Panc1 (cell line): Measurements from ENCODE around the gene FAM217B. TPM values are rescaled to one million over a fixed set of nuclear protein-coding genes. Genes with fewer than 3 reads are reported as not detected.

Experiments
- ATAC-seq: fragments of 200-7000 bp; cut with Tn5 transposase; 2 replicates; pipeline ENCODE4 v1.9.1; 2020; ENCODE audit warnings: mild to moderate bottlenecking, moderate library complexity
- BruUV-seq: library from RNA; stranded (reverse); fragments of 400-500 nt; replicated peaks from 2 replicates; lab custom pipeline; 2021; lab: Mats Ljungman, UMichigan
- CTCF ChIA-PET: fragments of 300-600 bp; sonication (Branson Sonifier 250); formaldehyde crosslinking; loops from one replicate; lab custom pipeline; 2022; ENCODE audit warnings: antibody characterized with exemption; lab: Charles Lee
- POLR2A ChIA-PET: fragments of 300-600 bp; sonication (Branson Sonifier 250); formaldehyde crosslinking; loops from one replicate; lab custom pipeline; 2022; ENCODE audit warnings: antibody characterized with exemption; lab: Charles Lee
- DNase-seq: peaks from one replicate; pipeline ENCODE4 v3.0.0-alpha.2; 2010; ENCODE audit warnings: low read depth, low spot score
- H3K27ac ChIP-seq: 2 replicates; pipeline ENCODE4 v1.5.1; 2011; ENCODE audit warnings: mild to moderate bottlenecking, low read length, inconsistent platforms
- H3K27me3 ChIP-seq: fragments of 200-500 bp; sonication (Bioruptor generic); 2 replicates; pipeline ENCODE4 v1.6.0; 2014; ENCODE audit warnings: low read length, inconsistent platforms; ENCODE audit not compliant: control insufficient read depth, insufficient read depth
- H3K36me3 ChIP-seq: fragments of 200-500 bp; sonication (Bioruptor generic); 2 replicates; pipeline ENCODE4 v1.5.1; 2014; ENCODE audit warnings: inconsistent platforms, mild to moderate bottlenecking, low read length, moderate library complexity; ENCODE audit not compliant: control insufficient read depth, insufficient read depth
- H3K4me1 ChIP-seq: 2 replicates; pipeline ENCODE4 v1.5.1; 2011; ENCODE audit warnings: inconsistent platforms, mild to moderate bottlenecking, low read length, moderate library complexity; ENCODE audit not compliant: control insufficient read depth, insufficient read depth
- H3K4me3 ChIP-seq, 2 experiments: 2 replicates each; pipeline ENCODE4 v1.5.1; 2011 to 2012; ENCODE audit warnings: low read depth in 2 of 2, low read length in 2 of 2, mild to moderate bottlenecking in 2 of 2, inconsistent platforms in 1 of 2, moderate library complexity in 1 of 2
- H3K9me3 ChIP-seq: fragments of 200-500 bp; sonication (Bioruptor generic); 2 replicates; pipeline ENCODE4 v1.5.1; 2014; ENCODE audit warnings: low read depth, mild to moderate bottlenecking, inconsistent platforms, low read length, moderate library complexity; ENCODE audit not compliant: control insufficient read depth, insufficient read depth
- CTCF ChIP-seq: fragments of 450-650 bp; IDR thresholded peaks from 2 replicates; pipeline ENCODE4 v1.5.1; 2017; ENCODE audit warnings: mild to moderate bottlenecking
- POLR2AphosphoS5 ChIP-seq: IDR thresholded peaks from 2 replicates; pipeline ENCODE4 v1.6.1; 2012; ENCODE audit warnings: mild to moderate bottlenecking, low read depth, low read length, moderate library complexity
- REST ChIP-seq, 2 experiments: IDR thresholded peaks; 2 replicates each; pipeline ENCODE4 v1.6.1; 2011 to 2012; ENCODE audit warnings: low read depth in 2 of 2, control low read depth in 1 of 2, low read length in 1 of 2, mild to moderate bottlenecking in 1 of 2, moderate library complexity in 1 of 2; ENCODE audit not compliant: insufficient read depth in 1 of 2
- SIN3A ChIP-seq: IDR thresholded peaks from 2 replicates; pipeline ENCODE4 v1.6.1; 2012; ENCODE audit warnings: low read depth, mild to moderate bottlenecking, low read length, moderate library complexity, borderline replicate concordance; ENCODE audit not compliant: insufficient read depth
- TCF7L2 ChIP-seq: IDR thresholded peaks from 2 replicates; pipeline ENCODE4 v1.6.1; 2011; ENCODE audit warnings: mild to moderate bottlenecking, low read depth, low read length, inconsistent platforms
- in situ Hi-C: cut with HindIII; loops from 2 replicates; pipeline ENCODE4 v1.10.0; 2016; ENCODE audit warnings: low sequenced_read_pairs, low pct_unique_long_range_greater_than_20kb
- intact Hi-C: fragments of 100-400 bp; cut with micrococcal nuclease; formaldehyde crosslinking; loops from one replicate; pipeline ENCODE4 v1.10.0; 2022; ENCODE audit not compliant: unreplicated experiment
- total RNA-seq: library from RNA; stranded (reverse); gene quantifications from one replicate; pipeline ENCODE4 v1.2.1, GENCODE V29; 2021; ENCODE audit not compliant: unreplicated experiment

FAM217B gene
- total RNA-seq, 1 experiment from 2014 or later: 24.4 TPM

GRCh38 chr20:59937150-59937549, 3.0 kb upstream of the FAM217B start:
- peaks cover 51% of the 10 kb centered on the region for H3K4me1 ChIP-seq
- no peaks in the 10 kb centered on the region for H3K9me3 ChIP-seq
- ChIA-PET POLR2A (no interaction called here), CTCF (no interaction called here)
- TF ChIP-seq POLR2AphosphoS5 (no peak), SIN3A (no peak), TCF7L2 (no peak), REST (IDR thresholded peaks at IDR 0.05; ENCODE audit: insufficient read depth in 1 of 2, low read depth in 2 of 2, low read length in 1 of 2) (no peak), CTCF (no peak)
- H3K27ac ChIP-seq: peak overlapping the region; percentile 14; the same call in 1 of the 2 replicates
- H3K36me3 ChIP-seq: peaks cover 4% of the 10 kb centered on the region
- no peaks in the 10 kb centered on the region for H3K27me3 ChIP-seq
- ATAC-seq: no peak
- no peak for DNase-seq
- TSS peak; percentile 79 for BruUV-seq
- in situ Hi-C loops: no loop called here
- no peak overlapping the region for H3K4me3 ChIP-seq
- intact Hi-C loops: no loop called here

- intact Hi-C loops: no loop called here
- POLR2A ChIA-PET: no interaction called here
- BruUV-seq: no TSS peak
- Histone ChIP-seq H3K36me3 (peaks cover 13% of the 10 kb centered on the region), H3K9me3 (no peaks in the 10 kb centered on the region), H3K4me1 (peaks cover 48% of the 10 kb centered on the region), H3K27ac (peak overlapping the region; percentile 75), H3K27me3 (no peaks in the 10 kb centered on the region), H3K4me3 (peak overlapping the region; percentile 21 to 27)
- DNase-seq (no peak), ATAC-seq (no peak)
- CTCF ChIA-PET: no interaction called here
- TF ChIP-seq TCF7L2 (no peak), REST (IDR thresholded peaks at IDR 0.05; ENCODE audit: insufficient read depth in 1 of 2, low read depth in 2 of 2, low read length in 1 of 2) (no peak)
- in situ Hi-C loops: no loop called here
Observed at GRCh38 chr20:59938221-59938620, 2.0 kb upstream of the FAM217B start.
